Kidney tubule cell (primary cell): ENCODE data around the gene ADAM12.
A peak's percentile ranks its signal among the peaks of the same experiment; 100 is the strongest.
"Not testable (repeated sequence)": the region's sequence is repeated elsewhere in the genome, so short reads cannot be mapped to it uniquely, and the experiment has no call there.

ENCODE experiments used
- DNase-seq: peaks from one replicate; pipeline ENCODE4 v3.0.0-alpha.2; 2018; ENCODE audit warnings: low spot score

Gene ADAM12

GRCh38 chr10:126179637-126180036 is 208.6 kb downstream of the ADAM12 start:
- DNase-seq, result no peak

GRCh38 chr10:126177417-126178030 is 210.8 kb downstream of the ADAM12 start:
- no peak for DNase-seq

GRCh38 chr10:126175641-126176262 is 212.5 kb downstream of the ADAM12 start:
- DNase-seq, result no peak

- not testable (repeated sequence) for DNase-seq
These were observed 215.5 kb downstream of the ADAM12 start for GRCh38 chr10:126172755-126173154.

GRCh38 chr10:126171555-126171954 is 216.7 kb downstream of the ADAM12 start:
- DNase-seq, result peak; percentile 35

GRCh38 chr10:126170776-126171175 is 217.5 kb downstream of the ADAM12 start:
- DNase-seq, result no peak

- no peak for DNase-seq
These were observed 217.9 kb downstream of the ADAM12 start for GRCh38 chr10:126170371-126170770.

GRCh38 chr10:126169899-126170298 is 218.4 kb downstream of the ADAM12 start:
- DNase-seq, result no peak

GRCh38 chr10:126166797-126167196 is 221.5 kb downstream of the ADAM12 start:
- DNase-seq, result no peak

- no peak for DNase-seq
These were observed 222.4 kb downstream of the ADAM12 start for GRCh38 chr10:126165874-126166273.

- DNase-seq, result no peak
These were observed 224.8 kb downstream of the ADAM12 start for GRCh38 chr10:126163506-126163905.

- DNase-seq, result no peak
These were observed 226.6 kb downstream of the ADAM12 start for GRCh38 chr10:126161691-126162090.

- peak; percentile 32 for DNase-seq
These were observed 227.2 kb downstream of the ADAM12 start for GRCh38 chr10:126160971-126161630.

- no peak for DNase-seq
These were observed 227.7 kb downstream of the ADAM12 start for GRCh38 chr10:126160571-126160970.

- no peak for DNase-seq
These were observed 230.0 kb downstream of the ADAM12 start for GRCh38 chr10:126158133-126158892.

GRCh38 chr10:126157189-126157588 is 231.1 kb downstream of the ADAM12 start:
- no peak for DNase-seq

GRCh38 chr10:126156503-126156902 is 231.8 kb downstream of the ADAM12 start:
- DNase-seq, result no peak

- no peak for DNase-seq
These were observed 232.3 kb downstream of the ADAM12 start for GRCh38 chr10:126156012-126156411.

- no peak for DNase-seq
These were observed 232.7 kb downstream of the ADAM12 start for GRCh38 chr10:126155528-126155927.

- no peak for DNase-seq
These were observed 234.3 kb downstream of the ADAM12 start for GRCh38 chr10:126153711-126154628.

GRCh38 chr10:126147866-126148587 is 240.2 kb downstream of the ADAM12 start:
- DNase-seq, result peak; percentile 27
